Measurements from ENCODE around the gene TRIP11.

Gene TRIP11

GRCh38 chr14:92010644-92011043, 29.2 kb downstream of the TRIP11 start:
- no peak for DNase-seq (ENCODE audit: low read depth in 2 of 2)

GRCh38 chr14:92009604-92010003, 30.3 kb downstream of the TRIP11 start:
- no peak for DNase-seq (ENCODE audit: low read depth in 2 of 2)

- no peak for DNase-seq (ENCODE audit: low read depth in 2 of 2)
Measured at GRCh38 chr14:92005019-92005418, 34.8 kb downstream of the TRIP11 start.

GRCh38 chr14:92004062-92004461, 35.8 kb downstream of the TRIP11 start:
- DNase-seq (ENCODE audit: low read depth in 2 of 2) = no peak

GRCh38 chr14:91998667-91999570, 40.9 kb downstream of the TRIP11 start:
- DNase-seq (ENCODE audit: low read depth in 2 of 2) = no peak

GRCh38 chr14:91997492-91997891, 42.4 kb downstream of the TRIP11 start:
- no peak for DNase-seq (ENCODE audit: low read depth in 2 of 2)

- DNase-seq (ENCODE audit: low read depth in 2 of 2) = no peak
Measured at GRCh38 chr14:91996948-91997371, 42.9 kb downstream of the TRIP11 start.

GRCh38 chr14:91987192-91987591, 52.7 kb downstream of the TRIP11 start:
- no peak for DNase-seq (ENCODE audit: low read depth in 2 of 2)

- no peak for DNase-seq (ENCODE audit: low read depth in 2 of 2)
Measured at GRCh38 chr14:91985521-91986255, 54.2 kb downstream of the TRIP11 start.

- DNase-seq (ENCODE audit: low read depth in 2 of 2) = no peak
Measured at GRCh38 chr14:91985008-91985407, 54.9 kb downstream of the TRIP11 start.

- DNase-seq (ENCODE audit: low read depth in 2 of 2) = no peak
Measured at GRCh38 chr14:91983588-91983987, 56.3 kb downstream of the TRIP11 start.

GRCh38 chr14:91980157-91980556, 59.7 kb downstream of the TRIP11 start:
- no peak for DNase-seq (ENCODE audit: low read depth in 2 of 2)

- no peak for DNase-seq (ENCODE audit: low read depth in 2 of 2)
Measured at GRCh38 chr14:91977884-91978283, 62.0 kb downstream of the TRIP11 start.

GRCh38 chr14:91975763-91976162, 64.1 kb downstream of the TRIP11 start:
- no peak for DNase-seq (ENCODE audit: low read depth in 2 of 2)

- DNase-seq (ENCODE audit: low read depth in 2 of 2) = no peak
Measured at GRCh38 chr14:91971188-91971778, 68.6 kb downstream of the TRIP11 start.

GRCh38 chr14:91968280-91968679, 71.6 kb downstream of the TRIP11 start:
- no peak for DNase-seq (ENCODE audit: low read depth in 2 of 2)

- DNase-seq (ENCODE audit: low read depth in 2 of 2) = no peak
Measured at GRCh38 chr14:91964724-91965123, 75.1 kb downstream of the TRIP11 start.

GRCh38 chr14:91964011-91964410, 75.8 kb downstream of the TRIP11 start:
- no peak for DNase-seq (ENCODE audit: low read depth in 2 of 2)

GRCh38 chr14:91963465-91963864, 76.4 kb downstream of the TRIP11 start:
- no peak for DNase-seq (ENCODE audit: low read depth in 2 of 2)

GRCh38 chr14:91961297-91962220, 78.3 kb downstream of the TRIP11 start:
- DNase-seq (ENCODE audit: low read depth in 2 of 2) = no peak

GRCh38 chr14:91957876-91958313, 82.0 kb downstream of the TRIP11 start:
- no peak for DNase-seq (ENCODE audit: low read depth in 2 of 2)
